AG09319 (cell line): ENCODE data around the gene ARHGAP26.

Source experiments
- DNase-seq: peaks from one replicate; pipeline ENCODE4 v3.0.0-alpha.2; 2010; ENCODE audit warnings: low read depth; ENCODE audit errors: extremely low read depth
- TF ChIP-seq, protein P1 (sequence below): IDR thresholded peaks from 2 replicates; pipeline ENCODE4 v1.5.1; 2011; ENCODE audit warnings: low read depth, mild to moderate bottlenecking, inconsistent platforms, low read length, moderate library complexity

ARHGAP26 gene

DNA sequence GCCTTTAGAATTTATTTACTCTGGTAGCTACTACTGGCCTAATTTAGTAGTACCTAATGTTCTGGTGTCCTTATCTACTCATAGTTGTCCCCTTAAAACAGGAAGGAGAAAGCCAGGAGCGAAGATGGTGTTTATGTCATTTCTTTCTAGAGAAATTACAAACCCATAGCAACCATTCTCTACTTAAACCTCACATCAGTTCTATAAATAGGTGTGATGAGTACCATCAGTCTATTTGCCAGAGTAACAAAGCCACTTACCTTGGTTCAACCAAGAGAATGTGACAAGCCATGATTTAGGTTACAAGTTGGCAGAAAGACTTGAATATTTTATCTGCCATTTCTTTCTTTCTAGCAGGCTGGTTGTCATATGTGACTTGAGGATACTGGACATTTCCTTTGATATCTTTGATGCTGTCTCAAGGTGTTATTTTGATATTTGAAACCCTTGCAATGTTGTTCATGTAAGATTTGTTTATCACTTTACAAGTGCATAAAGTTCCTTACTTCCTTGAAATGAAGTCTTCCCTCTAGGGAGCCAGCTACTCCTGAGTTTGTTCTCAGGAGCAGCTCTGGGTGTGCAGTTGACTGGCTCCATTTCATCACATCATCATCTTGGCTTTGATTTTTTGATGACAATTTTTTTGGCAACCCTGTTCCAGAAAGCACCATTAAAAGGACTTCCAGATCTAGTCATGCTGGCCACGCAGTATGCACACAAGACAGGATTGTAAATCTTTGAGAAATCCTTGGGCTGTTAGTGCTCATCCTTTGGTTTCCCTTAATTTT lies 286.8 kb downstream of the ARHGAP26 start:
- TF ChIP-seq, protein P1, sequence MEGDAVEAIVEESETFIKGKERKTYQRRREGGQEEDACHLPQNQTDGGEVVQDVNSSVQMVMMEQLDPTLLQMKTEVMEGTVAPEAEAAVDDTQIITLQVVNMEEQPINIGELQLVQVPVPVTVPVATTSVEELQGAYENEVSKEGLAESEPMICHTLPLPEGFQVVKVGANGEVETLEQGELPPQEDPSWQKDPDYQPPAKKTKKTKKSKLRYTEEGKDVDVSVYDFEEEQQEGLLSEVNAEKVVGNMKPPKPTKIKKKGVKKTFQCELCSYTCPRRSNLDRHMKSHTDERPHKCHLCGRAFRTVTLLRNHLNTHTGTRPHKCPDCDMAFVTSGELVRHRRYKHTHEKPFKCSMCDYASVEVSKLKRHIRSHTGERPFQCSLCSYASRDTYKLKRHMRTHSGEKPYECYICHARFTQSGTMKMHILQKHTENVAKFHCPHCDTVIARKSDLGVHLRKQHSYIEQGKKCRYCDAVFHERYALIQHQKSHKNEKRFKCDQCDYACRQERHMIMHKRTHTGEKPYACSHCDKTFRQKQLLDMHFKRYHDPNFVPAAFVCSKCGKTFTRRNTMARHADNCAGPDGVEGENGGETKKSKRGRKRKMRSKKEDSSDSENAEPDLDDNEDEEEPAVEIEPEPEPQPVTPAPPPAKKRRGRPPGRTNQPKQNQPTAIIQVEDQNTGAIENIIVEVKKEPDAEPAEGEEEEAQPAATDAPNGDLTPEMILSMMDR, result no peak
- no peak for DNase-seq

DNA sequence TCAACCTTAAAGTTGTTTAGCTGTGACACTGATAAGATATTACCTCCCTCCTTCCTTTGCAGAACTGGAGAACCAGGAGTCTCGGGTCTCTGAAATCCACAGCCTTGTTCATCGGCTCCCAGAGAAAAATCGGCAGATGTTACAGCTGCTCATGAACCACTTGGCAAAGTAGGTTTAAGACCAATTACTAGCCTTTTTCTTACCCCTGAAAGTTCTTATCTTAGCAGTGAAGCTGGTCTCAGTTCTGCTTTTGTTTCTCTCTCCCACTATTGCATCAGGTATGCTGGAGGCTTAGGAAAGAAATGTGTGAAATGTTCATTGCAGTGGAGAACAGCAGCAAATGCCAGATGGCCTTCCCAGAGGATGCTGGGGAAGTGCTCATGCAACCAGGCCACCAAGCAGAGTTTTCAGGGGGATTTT lies 287.4 kb downstream of the ARHGAP26 start:
- TF ChIP-seq, protein P1, result no peak
- DNase-seq, result no peak

- TF ChIP-seq, protein P1, result no peak
- no peak for DNase-seq
Measured at GRCh38 chr5:143059355-143059754, 289.2 kb downstream of the ARHGAP26 start.

DNA sequence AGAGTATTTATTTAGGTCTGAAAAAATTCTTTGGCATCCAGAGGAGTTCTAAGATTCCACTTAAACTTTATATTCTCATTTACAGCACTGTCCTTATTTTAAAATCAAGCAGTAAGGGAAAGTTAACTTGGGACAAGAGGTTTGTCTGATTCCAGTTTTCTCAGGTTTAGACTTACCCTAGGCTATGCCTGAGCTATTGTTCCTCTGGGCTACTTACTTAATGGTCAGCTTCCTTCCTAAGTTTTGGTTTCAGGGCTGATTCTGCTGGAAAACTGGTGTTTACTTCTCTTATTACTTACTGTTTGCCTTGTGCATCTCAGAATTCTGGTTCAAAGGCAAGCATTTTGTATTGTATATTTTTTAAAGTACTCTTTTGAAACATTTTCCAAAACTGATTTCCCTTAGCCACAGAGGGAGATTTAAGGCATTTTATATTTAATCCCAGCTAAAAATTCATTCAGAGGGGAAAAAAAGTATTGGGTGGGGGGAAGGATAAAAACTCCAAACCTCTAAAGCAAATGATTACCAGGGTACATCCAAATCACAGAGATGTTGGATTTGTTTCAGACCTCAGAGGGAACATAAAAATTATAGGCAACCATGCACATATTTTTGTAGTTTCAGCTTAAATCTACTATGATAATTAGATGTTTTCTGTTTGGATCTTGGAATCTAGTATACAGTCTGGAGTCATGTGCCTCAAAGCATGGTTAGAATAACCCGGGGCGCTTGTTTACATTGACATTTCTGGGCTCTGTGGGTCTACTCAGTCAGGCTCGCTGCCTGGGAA lies 290.0 kb downstream of the ARHGAP26 start:
- TF ChIP-seq, protein P1, result no peak
- no peak for DNase-seq

DNA sequence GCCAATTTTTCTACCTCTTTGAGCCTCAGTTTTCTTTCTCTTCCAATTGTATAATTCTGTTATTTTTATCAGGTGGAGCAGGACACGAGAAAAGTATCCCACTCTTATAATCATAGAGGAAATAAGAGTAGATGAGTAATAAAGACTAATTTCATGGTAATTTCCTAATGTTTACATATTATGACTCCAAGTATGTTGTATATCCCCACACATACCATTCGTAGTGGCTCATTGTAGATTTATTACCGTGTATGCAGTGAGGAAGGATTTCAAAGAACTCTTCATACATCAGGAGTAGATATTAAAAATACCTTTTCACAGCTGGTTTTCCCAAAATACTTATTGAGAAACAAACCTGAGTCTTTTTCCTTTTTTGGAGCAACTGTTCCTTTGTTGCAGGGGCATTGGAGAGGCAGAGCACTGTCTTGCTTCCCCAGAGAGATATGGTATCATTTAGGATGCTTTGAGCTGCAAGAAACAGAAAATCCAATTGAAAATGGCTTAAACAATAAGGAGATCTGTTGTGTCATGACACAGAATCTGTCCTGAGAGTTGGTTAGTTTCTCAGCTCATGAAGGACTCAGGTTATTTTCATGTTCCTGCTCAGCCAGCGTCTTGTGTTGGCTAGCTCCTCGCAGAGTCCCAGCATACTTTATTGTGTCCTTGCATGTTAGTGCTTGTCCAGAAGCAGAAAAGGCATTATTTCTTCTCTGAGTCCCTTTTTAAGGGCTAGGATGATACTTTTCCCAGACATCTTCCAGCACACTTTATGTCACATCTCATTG lies 291.2 kb downstream of the ARHGAP26 start:
- DNase-seq, result peak; percentile 83
- TF ChIP-seq, protein P1, result no peak

- no peak for DNase-seq
- TF ChIP-seq, protein P1, result no peak
Measured at GRCh38 chr5:143062379-143062778, 292.2 kb downstream of the ARHGAP26 start.
